Adrenal gland (tissue), 12 donors: ENCODE data around the gene APOL2. TPM values are rescaled to one million over a fixed set of nuclear protein-coding genes. Genes with fewer than 3 reads are reported as not detected.
"Not testable (repeated sequence)": the region's sequence is repeated elsewhere in the genome, so short reads cannot be mapped to it uniquely, and the experiment has no call there.

Source experiments
- DNase-seq, 7 donors: peaks; one replicate each; pipeline ENCODE4 v3.0.0-alpha.2; 2019 to 2020
- H3K27ac ChIP-seq, 5 donors: fragments of 200-600 bp; sonication (generic) in 4 of 5; 1 replicate in 3 of 5; 2 replicates in 2 of 5; pipeline versions ENCODE4 v1.5.1 to v1.8.0; 2016 to 2020; ENCODE audit warnings: mild to moderate bottlenecking in 1 of 5
- H3K27me3 ChIP-seq: fragments of 200-600 bp; 2 replicates; pipeline ENCODE4 v1.8.0; 2021
- H3K36me3 ChIP-seq, 2 donors: fragments of 200-600 bp; replicated peaks in 1 of 2; 1 replicate in 1 of 2; 2 replicates in 1 of 2; pipeline versions ENCODE4 v1.5.1 to v1.8.0; 2018 to 2022
- H3K4me1 ChIP-seq, 2 donors: fragments of 200-600 bp; replicated peaks in 1 of 2; 1 replicate in 1 of 2; 2 replicates in 1 of 2; pipeline versions ENCODE4 v1.5.1 to v1.8.0; 2018 to 2021
- H3K4me3 ChIP-seq, 4 donors: fragments of 200-600 bp; sonication (generic) in 3 of 4; one replicate each; pipeline ENCODE4 v1.5.1; 2016 to 2018
- H3K9me3 ChIP-seq, 3 donors: fragments of 200-600 bp; sonication (generic) in 1 of 3; replicated peaks in 1 of 3; 1 replicate in 2 of 3; 2 replicates in 1 of 3; pipeline versions ENCODE4 v1.5.1 to v1.8.0; 2016 to 2021
- POLR2A ChIP-seq, 2 donors: fragments of 450-650 bp; IDR thresholded peaks; one replicate each; pipeline ENCODE4 v1.6.1; 2017; ENCODE audit warnings: antibody characterized with exemption in 2 of 2, mild to moderate bottlenecking in 2 of 2, moderate library complexity in 1 of 2
- WGBS, 4 donors: extraction: QIAGEN DNeasy Blood & Tissue Kit in 2 of 4; methylation state at CpG; one replicate each; pipeline versions ENCODE4 v1.1.5 to v1.1.7; 2013 to 2017; 5-methylcytosine and 5-hydroxymethylcytosine counted together
- intact Hi-C, 2 donors: fragments of 100-400 bp; cut with DNase I; formaldehyde crosslinking; loops; one replicate each; pipeline versions ENCODE4 v1.14.1 to v1.15.0; 2022 to 2023
- polyA plus RNA-seq, 3 donors: library from polyadenylated mRNA; stranded (reverse); fragments of 200-250 nt in 2 of 3; fragments of 350-450 nt in 1 of 3; fragmentation: Illumina TruSeq in 1 of 3; extraction: RNeasy Lipid Tissue Mini Kit (QIAGEN cat#74804) in 1 of 3; gene quantifications; one replicate each; pipeline ENCODE4 v1.2.3, GENCODE V29; 2013 to 2014
- total RNA-seq, 9 donors: library from RNA; depleted of rRNA in 4 of 9; stranded (reverse); fragments of >200 nt in 4 of 9; fragments of 120-200 nt in 1 of 9; fragmentation: NEBNext Ultra II Directional in 1 of 9; extraction: Animal tissue kit (Norgen Biotek cat#: 25700) in 1 of 9; gene quantifications; one replicate each; pipeline versions ENCODE4 v1.1.0 to v1.2.4, GENCODE V29; 2013 to 2023
- TF ChIP-seq, protein P1 (sequence below), 6 experiments: fragments of 450-650 bp in 4 of 6; fragments of 200-600 bp in 2 of 6; sonication (generic) in 1 of 6; IDR thresholded peaks; 1 replicate in 5 of 6; 2 replicates in 1 of 6; pipeline versions ENCODE4 v1.5.1 to v1.8.0; 2016 to 2021; ENCODE audit warnings: antibody characterized with exemption in 6 of 6, mild to moderate bottlenecking in 2 of 6, moderate library complexity in 1 of 6
- donor health status: healthy with polysubstance abuse.
- donor health status: Bipolar disorder and iron deficiency.
- donor health status: DM: yes; HTN: yes; CAD: no.
- donor health status: DM: no; HTN: no; CAD: no.
- donor health status: DM: no; HTN: no; CAD: no.
- donor health status: DM: yes; HTN: yes; CAD: no.

The APOL2 gene
- total and polyA plus RNA-seq, 12 donors: 16.1 to 73.8 (median 40.0) TPM

DNA sequence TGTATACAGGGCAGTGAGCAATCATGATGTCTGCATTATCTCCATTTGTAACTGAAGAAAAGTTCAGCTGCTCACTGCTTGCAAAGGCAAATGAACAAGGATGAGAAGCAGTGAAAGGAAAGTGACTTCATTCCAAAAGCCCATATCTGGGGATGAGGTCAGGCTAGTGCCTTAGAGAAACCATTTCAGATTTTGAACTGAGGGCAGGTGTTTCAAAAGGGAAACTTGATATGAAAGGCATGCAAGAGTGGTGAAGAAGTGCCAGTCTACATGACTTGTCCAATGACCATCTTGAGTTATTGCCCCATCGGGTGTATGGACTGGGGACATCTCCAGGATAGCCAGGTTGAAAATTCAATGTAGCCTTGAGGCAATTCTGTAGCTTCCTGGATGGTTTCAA lies 30.4 kb downstream of the APOL2 start:
- WGBS, 4 donors: 88 to 100% (median 92%) methylated on average over 1 of the region's 1 CpG

GRCh38 chr22:36208162-36208765 lies 31.1 kb downstream of the APOL2 start:
- 15 to 27% (median 17%) methylated on average over 1 of the region's 1 CpG for WGBS, 4 donors
- H3K36me3 ChIP-seq: no peaks in the 10 kb centered on the region
- H3K9me3 ChIP-seq: no peaks in the 10 kb centered on the region
- H3K27me3 ChIP-seq: no peaks in the 10 kb centered on the region
- H3K4me3 ChIP-seq: no peak overlapping the region
- DNase-seq: no peak
- intact Hi-C loops: no loop called here
- no peaks in the 10 kb centered on the region for H3K4me1 ChIP-seq
- no peak for TF ChIP-seq POLR2A (IDR thresholded peaks at IDR 0.05)
- TF ChIP-seq, protein P1, sequence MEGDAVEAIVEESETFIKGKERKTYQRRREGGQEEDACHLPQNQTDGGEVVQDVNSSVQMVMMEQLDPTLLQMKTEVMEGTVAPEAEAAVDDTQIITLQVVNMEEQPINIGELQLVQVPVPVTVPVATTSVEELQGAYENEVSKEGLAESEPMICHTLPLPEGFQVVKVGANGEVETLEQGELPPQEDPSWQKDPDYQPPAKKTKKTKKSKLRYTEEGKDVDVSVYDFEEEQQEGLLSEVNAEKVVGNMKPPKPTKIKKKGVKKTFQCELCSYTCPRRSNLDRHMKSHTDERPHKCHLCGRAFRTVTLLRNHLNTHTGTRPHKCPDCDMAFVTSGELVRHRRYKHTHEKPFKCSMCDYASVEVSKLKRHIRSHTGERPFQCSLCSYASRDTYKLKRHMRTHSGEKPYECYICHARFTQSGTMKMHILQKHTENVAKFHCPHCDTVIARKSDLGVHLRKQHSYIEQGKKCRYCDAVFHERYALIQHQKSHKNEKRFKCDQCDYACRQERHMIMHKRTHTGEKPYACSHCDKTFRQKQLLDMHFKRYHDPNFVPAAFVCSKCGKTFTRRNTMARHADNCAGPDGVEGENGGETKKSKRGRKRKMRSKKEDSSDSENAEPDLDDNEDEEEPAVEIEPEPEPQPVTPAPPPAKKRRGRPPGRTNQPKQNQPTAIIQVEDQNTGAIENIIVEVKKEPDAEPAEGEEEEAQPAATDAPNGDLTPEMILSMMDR (IDR thresholded peaks at IDR 0.05): no peak
- no peak overlapping the region for H3K27ac ChIP-seq

More for the DNA sequence above, 30.4 kb downstream of the APOL2 start:
- no peaks in the 10 kb centered on the region for H3K4me1 ChIP-seq
- DNase-seq: no peak
- no peaks in the 10 kb centered on the region for H3K9me3 ChIP-seq
- no peaks in the 10 kb centered on the region for H3K27me3 ChIP-seq
- H3K36me3 ChIP-seq: no peaks in the 10 kb centered on the region
- no peak overlapping the region for H3K27ac ChIP-seq
- TF ChIP-seq, protein P1 (IDR thresholded peaks at IDR 0.05): no peak
- no peak for TF ChIP-seq POLR2A (IDR thresholded peaks at IDR 0.05)
- no peak overlapping the region for H3K4me3 ChIP-seq
- intact Hi-C loops: no loop called here

- TF ChIP-seq POLR2A (IDR thresholded peaks at IDR 0.05): no peak
- TF ChIP-seq, protein P1 (IDR thresholded peaks at IDR 0.05): no peak
- intact Hi-C loops: no loop called here
- Histone ChIP-seq H3K4me1 (no peaks in the 10 kb centered on the region), H3K36me3 (no peaks in the 10 kb centered on the region), H3K4me3 (no peak overlapping the region), H3K27ac (no peak overlapping the region), H3K27me3 (no peaks in the 10 kb centered on the region), H3K9me3 (no peaks in the 10 kb centered on the region)
- no peak for DNase-seq
- 77 to 87% (median 82%) methylated on average over 1 of the region's 1 CpG for WGBS, 4 donors
These were observed 33.1 kb downstream of the APOL2 start for GRCh38 chr22:36206255-36206654.

GRCh38 chr22:36205573-36205972 lies 33.8 kb downstream of the APOL2 start:
- 73 to 86% (median 76%) methylated on average over 5 of the region's 5 CpGs for WGBS, 4 donors
- H3K4me1 ChIP-seq, H3K27ac ChIP-seq, intact Hi-C loops, H3K4me3 ChIP-seq, H3K9me3 ChIP-seq, H3K27me3 ChIP-seq, DNase-seq, H3K36me3 ChIP-seq: not testable (repeated sequence)

DNA sequence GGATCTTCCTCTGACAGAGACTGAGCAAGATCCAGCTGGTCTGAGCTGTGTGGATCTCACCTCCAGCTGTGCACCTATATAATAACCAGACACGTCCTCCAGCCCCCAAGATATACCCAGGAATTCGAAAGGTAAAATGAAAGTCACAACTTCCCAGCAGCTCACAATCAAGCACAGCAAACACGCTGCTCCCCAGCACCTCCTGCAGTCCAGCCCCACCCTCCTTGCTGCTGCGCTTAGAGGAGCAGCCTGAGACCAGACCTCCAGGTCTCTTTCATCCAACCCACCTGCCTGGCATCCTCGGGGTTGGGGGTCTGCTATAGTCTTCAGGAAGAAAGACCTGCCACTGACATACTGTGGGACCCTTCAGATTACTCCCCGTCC lies 34.7 kb downstream of the APOL2 start:
- no peaks in the 10 kb centered on the region for H3K9me3 ChIP-seq
- TF ChIP-seq, protein P1 (IDR thresholded peaks at IDR 0.05): no peak
- TF ChIP-seq POLR2A (IDR thresholded peaks at IDR 0.05): no peak
- H3K27ac ChIP-seq: no peak overlapping the region
- no peak overlapping the region for H3K4me3 ChIP-seq
- no peaks in the 10 kb centered on the region for H3K4me1 ChIP-seq
- WGBS, 4 donors: 68 to 81% (median 74%) methylated on average over 6 of the region's 6 CpGs
- H3K27me3 ChIP-seq: no peaks in the 10 kb centered on the region
- H3K36me3 ChIP-seq: no peaks in the 10 kb centered on the region
- intact Hi-C loops: no loop called here
- no peak for DNase-seq
